ENCODE results near the gene VIPAS39. TPM values are rescaled to one million over a fixed set of nuclear protein-coding genes. Genes with fewer than 3 reads are reported as not detected.
A peak's percentile ranks its signal among the peaks of the same experiment; 100 is the strongest.

VIPAS39 gene
- total RNA-seq (2014; rRNA removed; shearing (Covaris generic)), result 21.6 and 28.1 TPM in 2 replicates

- DNase-seq (ENCODE audit: low spot score), result peak; percentile 99
These were observed at the start of gene VIPAS39, which contains the start of gene AHSA1 for GRCh38 chr14:77457522-77458248. VIPAS39 (minus strand) TSS chr14:77457601; CDS start chr14:77454102, 3,499 bp downstream. AHSA1 (plus strand) TSS chr14:77458093; CDS start chr14:77458190, 97 bp downstream.

DNA sequence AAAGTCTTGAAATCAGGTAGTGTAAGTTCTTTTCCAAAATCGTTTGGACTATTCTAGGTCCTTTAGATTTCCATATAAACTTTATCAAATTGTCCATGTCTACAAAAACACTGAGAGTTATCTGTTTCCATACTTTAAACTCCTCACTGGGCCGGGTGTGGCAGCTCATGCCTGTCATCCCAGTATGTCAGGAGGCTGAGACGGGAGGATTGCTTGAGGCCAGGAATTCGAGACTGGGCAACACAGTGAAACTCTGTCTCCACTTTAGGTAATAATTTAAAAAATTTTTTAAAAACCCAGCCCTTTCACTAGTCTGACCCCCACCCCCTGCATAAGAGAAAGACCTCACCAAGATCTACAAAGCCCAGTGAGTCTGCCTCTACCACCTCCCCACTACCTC is 47.6 kb upstream of the VIPAS39 start:
- DNase-seq (ENCODE audit: low spot score), result no peak

- no peak for DNase-seq (ENCODE audit: low spot score)
These were observed 45.7 kb upstream of the VIPAS39 start for GRCh38 chr14:77503138-77503537.

GRCh38 chr14:77502109-77502782 is 44.8 kb upstream of the VIPAS39 start:
- no peak for DNase-seq (ENCODE audit: low spot score)

- no peak for DNase-seq (ENCODE audit: low spot score)
These were observed 41.7 kb upstream of the VIPAS39 start for GRCh38 chr14:77498984-77499527.

- no peak for DNase-seq (ENCODE audit: low spot score)
These were observed 40.9 kb upstream of the VIPAS39 start, which contains the start of gene ISM2 for GRCh38 chr14:77498120-77498979. ISM2 (minus strand) TSS chr14:77498816; CDS start chr14:77498793, 23 bp downstream.

- no peak for DNase-seq (ENCODE audit: low spot score)
These were observed 37.9 kb upstream of the VIPAS39 start for GRCh38 chr14:77495334-77495733.

- no peak for DNase-seq (ENCODE audit: low spot score)
These were observed 33.7 kb upstream of the VIPAS39 start for GRCh38 chr14:77491056-77491455.

DNA sequence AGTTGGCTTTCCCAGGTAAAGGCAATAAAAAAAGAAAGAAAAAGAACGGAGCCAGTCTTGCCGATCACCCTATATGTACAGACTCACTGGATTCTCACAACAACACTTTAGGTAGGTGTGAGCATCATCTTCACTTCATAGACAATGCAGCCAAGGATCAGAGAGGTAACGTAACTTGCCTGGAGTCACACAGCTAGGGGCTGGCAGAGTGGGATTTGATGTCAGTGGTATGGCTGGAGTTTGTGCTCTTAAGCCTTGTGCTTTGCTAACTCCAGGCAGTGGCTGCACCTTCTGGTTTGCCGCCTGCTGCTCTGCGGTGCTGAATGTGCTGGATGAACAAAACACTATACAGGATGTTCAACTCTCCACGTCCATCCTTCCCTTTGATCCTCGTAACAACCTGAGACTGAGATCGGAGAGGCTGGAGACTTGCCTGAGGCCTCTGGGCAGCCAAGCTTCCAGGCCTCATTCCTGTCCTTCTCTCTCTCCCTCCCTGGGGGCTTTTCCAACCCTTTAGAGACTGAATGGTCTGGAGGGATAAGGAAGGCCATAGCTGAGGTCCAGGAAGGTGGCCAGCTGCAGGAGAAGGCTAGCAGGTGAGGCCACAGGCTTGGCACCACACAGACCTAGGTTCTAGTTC is 33.1 kb upstream of the VIPAS39 start:
- DNase-seq (ENCODE audit: low spot score), result no peak

GRCh38 chr14:77489041-77489440 is 31.6 kb upstream of the VIPAS39 start:
- DNase-seq (ENCODE audit: low spot score), result no peak

GRCh38 chr14:77488558-77488957 is 31.2 kb upstream of the VIPAS39 start:
- no peak for DNase-seq (ENCODE audit: low spot score)

DNA sequence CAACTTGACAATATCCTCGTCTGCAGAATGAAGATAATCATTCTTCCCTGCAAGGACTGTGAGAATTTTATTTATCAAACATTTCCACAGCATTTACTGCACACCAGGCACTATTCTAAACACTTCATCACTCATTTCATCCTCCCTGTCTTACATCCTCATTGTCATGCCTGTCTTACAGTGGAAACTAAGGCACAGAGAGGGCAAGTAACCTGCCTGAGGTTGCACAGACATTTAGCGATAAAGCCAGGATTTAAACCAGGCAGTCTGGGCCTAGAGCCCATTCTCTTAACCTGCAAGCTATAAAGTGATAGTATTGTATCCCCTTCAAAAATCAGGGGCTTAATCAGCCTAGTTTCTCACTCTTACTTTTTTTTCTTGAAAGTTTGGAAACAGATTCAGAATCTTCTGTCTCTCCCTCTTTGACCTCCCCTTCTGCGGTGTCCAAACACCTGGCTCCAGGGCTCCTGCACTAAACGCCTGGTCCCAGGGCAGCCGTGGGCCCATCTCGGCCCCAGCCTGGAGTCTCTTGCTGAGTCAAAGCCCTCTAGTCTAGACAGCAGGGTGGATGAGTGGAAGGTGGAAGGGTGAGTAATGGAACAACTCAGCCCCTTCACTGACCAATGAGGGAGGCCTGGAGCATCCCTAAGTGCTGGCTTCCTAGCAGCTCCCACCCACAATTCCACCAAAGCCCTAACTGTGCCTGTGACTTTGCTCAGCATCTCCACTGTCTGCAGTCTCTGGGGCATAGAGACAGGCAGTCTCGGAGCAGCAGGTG is 28.7 kb upstream of the VIPAS39 start:
- DNase-seq (ENCODE audit: low spot score), result no peak

DNA sequence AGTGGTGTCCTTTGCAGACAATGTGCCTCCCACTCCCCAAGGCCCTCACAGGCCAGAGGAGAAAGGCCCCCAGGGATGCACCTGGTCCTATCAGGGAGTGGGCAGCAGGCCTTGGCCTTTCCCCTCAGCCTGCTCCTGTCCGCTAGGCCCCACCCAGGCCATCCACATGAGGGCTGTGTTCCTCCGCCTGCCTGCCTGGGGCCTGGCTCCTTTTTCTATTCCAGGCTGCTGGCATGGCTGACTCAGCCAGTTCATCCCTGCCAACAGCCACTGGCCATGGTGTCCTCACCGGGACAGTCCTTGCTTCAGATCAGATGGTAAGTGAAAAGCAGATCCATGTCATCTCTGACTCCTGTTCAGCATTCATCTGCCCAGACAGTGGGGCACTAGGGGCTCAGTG is 27.9 kb upstream of the VIPAS39 start:
- no peak for DNase-seq (ENCODE audit: low spot score)

GRCh38 chr14:77482422-77482821 is 25.0 kb upstream of the VIPAS39 start:
- no peak for DNase-seq (ENCODE audit: low spot score)

DNA sequence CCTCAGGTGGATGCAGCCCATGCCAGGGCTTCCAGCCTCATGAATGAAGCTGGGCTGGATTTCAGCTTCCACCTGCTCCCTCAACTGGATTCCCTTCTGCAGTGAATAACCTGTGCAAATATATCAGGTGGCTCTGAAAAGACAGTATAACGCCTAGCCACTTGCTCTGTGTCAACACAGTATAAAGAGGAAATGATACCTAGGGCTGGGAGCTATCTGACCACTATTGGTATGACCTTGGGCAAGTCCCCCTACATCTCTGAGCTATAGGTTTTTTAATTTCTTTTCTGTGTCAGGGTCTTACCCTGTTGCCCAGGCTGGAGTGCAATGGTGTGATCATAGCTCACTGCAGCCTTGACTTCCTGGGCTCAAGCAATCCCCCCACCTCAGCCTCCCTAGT is 21.4 kb upstream of the VIPAS39 start:
- DNase-seq (ENCODE audit: low spot score), result no peak

DNA sequence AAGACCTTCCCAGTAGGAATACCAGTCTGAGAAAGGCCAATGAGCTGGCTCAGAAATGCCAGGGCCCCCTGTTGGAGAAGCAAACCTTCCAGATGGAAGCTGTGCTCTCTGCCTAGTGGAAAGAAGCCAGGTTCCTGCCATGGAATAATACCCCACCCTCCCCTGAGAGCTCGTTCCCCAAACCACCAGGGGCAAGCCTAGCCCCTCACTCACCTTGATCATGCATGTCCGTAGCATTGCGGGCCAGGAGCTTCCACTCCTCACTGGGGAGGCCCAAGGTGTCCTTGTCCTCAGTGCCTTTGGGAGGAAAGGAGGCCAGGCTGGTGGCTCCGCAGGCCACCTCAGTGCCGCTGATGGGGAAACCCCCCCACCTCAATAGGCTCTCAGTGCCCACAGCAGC is 20.6 kb upstream of the VIPAS39 start:
- no peak for DNase-seq (ENCODE audit: low spot score)

- DNase-seq (ENCODE audit: low spot score), result no peak
These were observed 18.2 kb upstream of the VIPAS39 start for GRCh38 chr14:77475432-77476115.

DNA sequence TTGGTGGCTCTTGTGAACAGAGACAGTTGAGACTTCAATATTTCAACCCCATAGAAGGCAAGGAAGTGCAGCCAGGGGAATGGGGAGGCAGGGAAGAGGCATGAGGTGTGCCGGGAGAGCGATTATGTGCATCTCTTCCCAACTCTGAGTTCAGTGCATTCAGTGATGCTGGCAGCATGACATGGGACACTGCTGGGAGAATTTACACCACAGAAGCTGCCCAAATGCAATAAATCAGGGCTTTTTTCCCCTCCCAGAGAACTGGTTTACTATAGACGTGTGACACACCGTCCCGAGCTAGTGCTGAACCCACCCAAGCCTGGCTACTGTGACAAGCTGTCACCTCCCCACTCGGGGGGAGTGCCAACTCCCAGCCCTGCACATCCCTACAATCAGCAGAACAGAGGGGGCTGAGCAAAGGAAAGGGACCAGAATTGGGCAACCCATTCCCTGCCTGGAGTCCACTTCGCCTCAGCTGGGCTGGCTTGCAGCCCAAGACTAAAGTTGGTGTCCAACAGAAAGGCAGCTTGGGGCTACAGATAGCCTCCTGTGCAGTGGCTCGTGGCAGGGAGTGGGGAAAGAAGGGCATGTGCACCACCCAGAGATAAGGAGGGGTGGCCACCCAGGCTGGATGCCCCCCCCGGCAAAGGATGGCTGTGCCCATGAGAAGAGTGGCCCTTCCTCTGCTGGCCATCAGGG is 17.2 kb upstream of the VIPAS39 start:
- no peak for DNase-seq (ENCODE audit: low spot score)

DNA sequence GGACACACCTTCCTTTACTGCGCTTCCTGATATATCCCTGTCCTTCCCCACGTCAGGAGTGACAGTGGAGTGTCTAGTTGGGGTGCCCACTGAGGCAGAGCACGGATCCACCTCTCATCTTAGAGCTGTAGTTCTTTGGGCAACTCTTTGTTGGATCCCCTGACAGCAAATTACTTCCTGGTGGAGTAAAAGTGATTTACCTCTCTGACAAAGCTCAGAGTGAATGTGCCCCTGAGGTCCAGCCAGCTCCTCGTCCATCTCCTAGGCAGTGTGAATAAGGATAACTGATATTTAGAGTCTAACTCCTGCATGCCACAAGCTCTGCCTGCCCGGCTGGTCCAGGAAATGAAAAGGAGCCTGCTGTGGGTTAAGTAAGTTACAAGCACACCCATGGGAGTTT is 16.5 kb upstream of the VIPAS39 start:
- DNase-seq (ENCODE audit: low spot score), result no peak

Measured in H4 (cell line).